GM18951 (cell line): ENCODE results near the gene ROPN1L.
"Not testable (repeated sequence)": the region's sequence is repeated elsewhere in the genome, so short reads cannot be mapped to it uniquely, and the experiment has no call there.

Source experiments
- POLR2A ChIP-seq: IDR thresholded peaks from 4 replicates; pipeline ENCODE4 v1.6.1; 2011; ENCODE audit warnings: mild to moderate bottlenecking; ENCODE audit not compliant: insufficient read length, insufficient read depth; ENCODE audit errors: extremely low read depth
- in situ Hi-C: fragments of 300-500 bp; cut with MboI; formaldehyde crosslinking; loops from one replicate; pipeline ENCODE4 v1.12.0; 2022; ENCODE audit warnings: low sequenced_read_pairs, mixed read lengths, inconsistent platforms; ENCODE audit not compliant: unreplicated experiment

Gene ROPN1L

GRCh38 chr5:10513501-10514442 is 72.1 kb downstream of the ROPN1L start:
- in situ Hi-C loops = no loop called here
- TF ChIP-seq POLR2A = no peak

GRCh38 chr5:10514572-10514971 is 72.9 kb downstream of the ROPN1L start:
- in situ Hi-C loops = not testable (repeated sequence)
